OCI-LY7 (cell line): ENCODE data around the gene NDC80. TPM values are rescaled to one million over a fixed set of nuclear protein-coding genes. Genes with fewer than 3 reads are reported as not detected.
A peak's percentile ranks its signal among the peaks of the same experiment; 100 is the strongest.

Experiments used
- BruUV-seq: library from RNA; stranded (reverse); fragments of 400-500 nt; replicated peaks from 2 replicates; lab custom pipeline; 2021; lab: Mats Ljungman, UMichigan
- CTCF ChIA-PET: fragments of 300-600 bp; sonication (Branson Sonifier 250); formaldehyde crosslinking; loops from one replicate; lab custom pipeline; 2022; ENCODE audit warnings: antibody characterized with exemption; ENCODE audit not compliant: unreplicated experiment; lab: Charles Lee
- POLR2A ChIA-PET: fragments of 300-600 bp; sonication (Branson Sonifier 250); formaldehyde crosslinking; loops from one replicate; lab custom pipeline; 2022; ENCODE audit warnings: antibody characterized with exemption; lab: Charles Lee
- DNase-seq: peaks from one replicate; pipeline ENCODE4 v3.0.0-alpha.2; 2015; ENCODE audit warnings: low spot score
- H2AFZ ChIP-seq: fragments of 200-600 bp; sonication (generic), shearing (Covaris generic); 2 replicates; pipeline ENCODE4 v1.6.1; 2014; ENCODE audit warnings: mild to moderate bottlenecking, antibody characterized with exemption, low read length, moderate library complexity
- H3K27ac ChIP-seq: fragments of 200-600 bp; sonication (generic); 2 replicates; pipeline ENCODE4 v1.5.1; 2014; ENCODE audit warnings: mixed run types, low read depth, mild to moderate bottlenecking, moderate library complexity, low read length, inconsistent platforms; ENCODE audit not compliant: poor library complexity, severe bottlenecking
- H3K36me3 ChIP-seq: fragments of 200-600 bp; sonication (generic); 2 replicates; pipeline ENCODE4 v1.6.1; 2014; ENCODE audit warnings: mild to moderate bottlenecking, antibody characterized with exemption, low read length, moderate library complexity, mixed read lengths; ENCODE audit not compliant: insufficient read depth
- H3K4me1 ChIP-seq: fragments of 200-600 bp; sonication (generic); 2 replicates; pipeline ENCODE4 v1.5.1; 2014; ENCODE audit warnings: mild to moderate bottlenecking, low read length; ENCODE audit not compliant: insufficient read depth, poor library complexity, severe bottlenecking
- H3K4me2 ChIP-seq: fragments of 200-600 bp; sonication (generic); 2 replicates; pipeline ENCODE4 v1.6.1; 2014; ENCODE audit warnings: mild to moderate bottlenecking, low read length
- H3K4me3 ChIP-seq: fragments of 200-600 bp; sonication (generic); 2 replicates; pipeline ENCODE4 v1.5.1; 2014; ENCODE audit warnings: mild to moderate bottlenecking, low read depth, low read length; ENCODE audit not compliant: poor library complexity, severe bottlenecking
- H3K79me2 ChIP-seq: fragments of 200-600 bp; sonication (generic); 2 replicates; pipeline ENCODE4 v1.6.1; 2016; ENCODE audit warnings: low read depth, mild to moderate bottlenecking, low read length, moderate library complexity, mixed read lengths; ENCODE audit not compliant: insufficient read depth
- H3K9me2 ChIP-seq: fragments of 200-600 bp; sonication (generic); 2 replicates; pipeline ENCODE4 v1.6.1; 2016; ENCODE audit warnings: mild to moderate bottlenecking, low read length, mixed read lengths; ENCODE audit not compliant: insufficient read depth
- H3K9me3 ChIP-seq: fragments of 200-600 bp; sonication (generic); 2 replicates; pipeline ENCODE4 v1.6.1; 2014; ENCODE audit warnings: mild to moderate bottlenecking, mixed run types, low read length, mixed read lengths
- H4K20me1 ChIP-seq: fragments of 200-600 bp; sonication (generic); 2 replicates; pipeline ENCODE4 v1.6.1; 2014; ENCODE audit warnings: mild to moderate bottlenecking, antibody characterized with exemption, low read length, moderate library complexity, mixed read lengths; ENCODE audit not compliant: insufficient read depth
- EZH2phosphoT487 ChIP-seq: fragments of 200-600 bp; sonication (generic); IDR thresholded peaks from 2 replicates; pipeline ENCODE4 v1.6.1; 2018; ENCODE audit warnings: low read depth, borderline replicate concordance, mild to moderate bottlenecking, mixed run types, antibody characterized with exemption, low read length, moderate library complexity, mixed read lengths
- intact Hi-C: fragments of 100-400 bp; cut with micrococcal nuclease; formaldehyde crosslinking; loops from one replicate; pipeline ENCODE4 v1.10.0; 2022; ENCODE audit not compliant: unreplicated experiment
- total RNA-seq, 2 experiments: library from RNA; depleted of rRNA in 1 of 2; stranded (reverse); fragments of >200 nt in 1 of 2; shearing (Covaris generic) in 1 of 2; gene quantifications; 2 replicates each; pipeline ENCODE4 v1.2.3, GENCODE V29; 2014 to 2022
- TF ChIP-seq, protein P1 (sequence below): fragments of 200-600 bp; sonication (generic); conservative IDR thresholded peaks from 2 replicates; pipeline ENCODE4 v1.5.1; 2014; ENCODE audit warnings: mild to moderate bottlenecking, antibody characterized with exemption, low read length, moderate library complexity, mixed read lengths

The NDC80 gene
- total RNA-seq, 2 experiments from 2014 or later, result 91.1 to 105 TPM

DNA sequence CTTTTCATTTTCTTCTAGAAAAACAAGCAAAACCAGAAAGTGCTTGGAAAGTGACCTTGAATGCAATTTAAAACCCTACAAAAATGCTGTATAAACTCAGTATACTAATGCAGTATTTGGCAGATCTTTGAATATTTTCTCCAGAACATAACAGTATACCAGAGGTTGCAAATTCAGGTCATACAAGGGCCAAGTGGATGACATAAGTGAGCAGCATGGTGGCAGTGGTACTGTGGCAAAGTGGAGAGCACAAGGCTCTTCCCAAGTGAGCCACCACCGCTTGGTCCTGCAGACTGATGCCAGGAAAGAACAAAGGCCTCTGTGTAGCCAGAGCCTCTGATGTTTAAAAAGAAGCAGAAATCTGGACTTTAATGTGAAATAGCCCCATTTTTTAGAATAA lies 33.1 kb upstream of the NDC80 start:
- H3K79me2 ChIP-seq, result no peaks in the 10 kb centered on the region
- no peaks in the 10 kb centered on the region for H3K9me2 ChIP-seq
- no peak for TF ChIP-seq EZH2phosphoT487
- TF ChIP-seq, protein P1, sequence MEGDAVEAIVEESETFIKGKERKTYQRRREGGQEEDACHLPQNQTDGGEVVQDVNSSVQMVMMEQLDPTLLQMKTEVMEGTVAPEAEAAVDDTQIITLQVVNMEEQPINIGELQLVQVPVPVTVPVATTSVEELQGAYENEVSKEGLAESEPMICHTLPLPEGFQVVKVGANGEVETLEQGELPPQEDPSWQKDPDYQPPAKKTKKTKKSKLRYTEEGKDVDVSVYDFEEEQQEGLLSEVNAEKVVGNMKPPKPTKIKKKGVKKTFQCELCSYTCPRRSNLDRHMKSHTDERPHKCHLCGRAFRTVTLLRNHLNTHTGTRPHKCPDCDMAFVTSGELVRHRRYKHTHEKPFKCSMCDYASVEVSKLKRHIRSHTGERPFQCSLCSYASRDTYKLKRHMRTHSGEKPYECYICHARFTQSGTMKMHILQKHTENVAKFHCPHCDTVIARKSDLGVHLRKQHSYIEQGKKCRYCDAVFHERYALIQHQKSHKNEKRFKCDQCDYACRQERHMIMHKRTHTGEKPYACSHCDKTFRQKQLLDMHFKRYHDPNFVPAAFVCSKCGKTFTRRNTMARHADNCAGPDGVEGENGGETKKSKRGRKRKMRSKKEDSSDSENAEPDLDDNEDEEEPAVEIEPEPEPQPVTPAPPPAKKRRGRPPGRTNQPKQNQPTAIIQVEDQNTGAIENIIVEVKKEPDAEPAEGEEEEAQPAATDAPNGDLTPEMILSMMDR, result no peak
- POLR2A ChIA-PET, result interaction anchor here (1.6 kb wide), 1 partner anchor 17 kb away, joined by 6 read pairs; no protein-coding TSS in a partner anchor
- H2AFZ ChIP-seq, result peak overlapping the region; percentile 50; the same call in 1 of the 2 replicates
- BruUV-seq, result no TSS peak
- no peak overlapping the region for H3K4me3 ChIP-seq
- intact Hi-C loops, result no loop called here
- CTCF ChIA-PET, result no interaction called here
- H4K20me1 ChIP-seq, result no peaks in the 10 kb centered on the region
- 0 out of 2 replicates have a peak overlapping the region, but pooled peaks have one; percentile 2 for H3K4me2 ChIP-seq
- no peak for DNase-seq
- peak overlapping the region; percentile 99 for H3K27ac ChIP-seq
- H3K4me1 ChIP-seq, result peaks cover 94% of the 10 kb centered on the region
- peaks cover 43% of the 10 kb centered on the region for H3K36me3 ChIP-seq
- peaks cover 7% of the 10 kb centered on the region; the same call in 1 of the 2 replicates for H3K9me3 ChIP-seq

DNA sequence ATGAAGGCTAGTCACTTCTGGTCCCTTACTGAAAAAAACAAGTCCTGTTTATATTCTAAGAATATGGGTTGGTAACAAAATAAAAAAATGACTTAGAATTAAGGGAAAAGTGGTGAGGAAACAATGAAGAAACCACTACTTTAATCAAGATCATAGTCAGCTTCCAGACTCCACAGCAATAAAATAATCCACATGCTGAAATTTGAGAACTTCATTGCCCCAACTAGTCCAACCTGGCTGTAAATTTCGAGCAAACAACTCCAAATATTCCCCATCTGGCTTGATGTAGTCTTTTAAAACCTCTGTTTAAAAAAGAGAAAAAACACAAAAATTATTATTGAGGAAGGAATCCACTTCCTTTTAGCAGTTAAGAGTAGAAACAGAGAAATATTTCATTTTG lies 32.5 kb upstream of the NDC80 start:
- Histone ChIP-seq H3K4me2 (0 out of 2 replicates have a peak overlapping the region, but pooled peaks have one; percentile 2), H2AFZ (peak overlapping the region; percentile 50; the same call in 1 of the 2 replicates), H3K27ac (peak overlapping the region; percentile 99), H3K4me1 (peaks cover 94% of the 10 kb centered on the region), H3K9me3 (0 out of 2 replicates have a peak, but pooled peaks cover under 1% of the 10 kb centered on the region), H3K79me2 (no peaks in the 10 kb centered on the region), H3K9me2 (no peaks in the 10 kb centered on the region), H3K36me3 (peaks cover 43% of the 10 kb centered on the region), H3K4me3 (no peak overlapping the region), H4K20me1 (no peaks in the 10 kb centered on the region)
- TF ChIP-seq, protein P1, result no peak
- no peak for TF ChIP-seq EZH2phosphoT487
- no peak for DNase-seq
- CTCF ChIA-PET, result no interaction called here
- intact Hi-C loops, result no loop called here
- POLR2A ChIA-PET, result no interaction called here
- BruUV-seq, result no TSS peak

DNA sequence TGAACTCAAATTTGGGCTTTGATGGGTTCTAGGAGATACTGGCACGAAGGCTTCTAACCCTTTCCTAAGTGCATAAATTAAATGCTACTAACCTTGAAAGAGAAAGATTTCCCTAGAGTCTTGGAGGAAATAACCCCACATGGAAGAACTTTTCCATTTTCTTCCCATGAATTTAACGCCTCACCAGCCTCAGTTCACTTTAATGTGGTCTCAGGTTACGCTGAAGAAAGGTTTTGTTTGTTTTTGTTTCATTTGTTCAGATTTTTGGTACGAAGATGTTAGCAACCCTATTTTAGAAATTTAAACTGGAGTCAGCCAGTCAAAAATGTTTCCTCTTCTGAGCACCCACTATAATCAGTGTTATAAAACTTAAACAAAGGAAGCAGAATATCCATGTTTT lies 30.8 kb upstream of the NDC80 start:
- no peaks in the 10 kb centered on the region for H3K79me2 ChIP-seq
- TF ChIP-seq, protein P1, result no peak
- no peak overlapping the region for H3K4me3 ChIP-seq
- peak overlapping the region; percentile 3 for H3K27ac ChIP-seq
- H3K4me2 ChIP-seq, result peak overlapping the region; percentile 6; the same call in 1 of the 2 replicates
- no peaks in the 10 kb centered on the region for H3K9me3 ChIP-seq
- CTCF ChIA-PET, result no interaction called here
- no peaks in the 10 kb centered on the region for H4K20me1 ChIP-seq
- POLR2A ChIA-PET, result interaction anchor here (1.2 to 1.7 kb wide), 2 partner anchors 201 to 204 kb away, joined by 3 to 5 read pairs; no protein-coding TSS in a partner anchor
- no peak for DNase-seq
- peaks cover 77% of the 10 kb centered on the region for H3K4me1 ChIP-seq
- H3K9me2 ChIP-seq, result no peaks in the 10 kb centered on the region
- peaks cover 39% of the 10 kb centered on the region for H3K36me3 ChIP-seq
- intact Hi-C loops, result loop anchor here (10.0 kb wide), 2 partner anchors 306 to 626 kb away; no protein-coding TSS in a partner anchor
- peak overlapping the region; percentile 3; the same call in 1 of the 2 replicates for H2AFZ ChIP-seq
- no TSS peak for BruUV-seq
